GM13976 (cell line): ENCODE data around the gene PARD6B.

ENCODE experiments used
- DNase-seq: peaks from one replicate; pipeline ENCODE4 v3.0.0; 2012; ENCODE audit warnings: low spot score
- in situ Hi-C: fragments of 300-500 bp; cut with MboI; formaldehyde crosslinking; loops from one replicate; pipeline ENCODE4 v1.12.0; 2022; ENCODE audit warnings: low sequenced_read_pairs, mixed read lengths, inconsistent platforms; ENCODE audit not compliant: unreplicated experiment
- TF ChIP-seq, protein P1 (sequence below): IDR thresholded peaks from 2 replicates; pipeline ENCODE4 v1.5.1; 2012; ENCODE audit warnings: borderline replicate concordance, mild to moderate bottlenecking; ENCODE audit not compliant: insufficient read depth; ENCODE audit errors: extremely low read depth, missing control alignments, control extremely low read depth

The PARD6B gene

DNA sequence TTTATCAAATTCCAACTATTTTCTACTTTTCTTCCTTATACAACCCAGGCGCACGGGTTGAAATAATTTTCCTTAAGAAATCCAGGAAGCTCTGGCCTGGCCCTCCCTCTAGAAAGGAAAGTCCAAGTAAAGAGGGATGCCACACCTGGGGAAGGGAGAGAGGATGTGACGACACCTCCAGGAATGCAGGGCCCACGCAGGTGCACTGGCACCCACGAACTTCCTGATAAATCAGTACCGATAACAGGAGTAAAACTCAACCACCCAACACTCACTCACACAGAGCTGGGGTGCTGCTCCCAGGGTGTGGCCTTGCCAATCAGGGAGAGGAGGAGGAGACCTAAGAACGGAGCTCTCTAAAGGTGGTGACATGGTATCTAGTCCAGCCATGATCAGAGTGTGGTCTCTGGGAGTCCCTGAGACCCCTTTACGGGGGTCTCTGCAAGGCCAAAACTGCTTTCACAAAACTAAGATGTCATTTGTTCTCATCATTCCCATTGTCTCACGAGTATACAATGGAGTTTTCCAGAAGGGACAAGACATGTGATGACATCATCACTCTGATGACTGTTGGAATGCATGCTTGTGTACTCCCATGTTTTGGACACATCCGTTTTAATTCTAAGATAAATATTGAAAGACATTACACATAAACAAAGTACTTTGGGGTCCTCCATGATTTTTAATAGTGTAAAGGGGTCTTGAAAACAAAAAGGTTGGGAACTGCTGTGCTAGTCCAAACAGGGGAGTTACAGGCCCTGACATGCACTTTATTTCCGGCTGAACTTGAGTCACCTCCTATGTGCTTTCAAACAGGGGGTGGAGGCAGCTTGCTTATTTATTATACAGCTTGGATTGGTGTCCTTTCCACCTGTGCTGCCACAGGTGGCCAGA, 2.2 kb upstream of the PARD6B start:
- DNase-seq, result no peak
- in situ Hi-C loops, result no loop called here
- TF ChIP-seq, protein P1, sequence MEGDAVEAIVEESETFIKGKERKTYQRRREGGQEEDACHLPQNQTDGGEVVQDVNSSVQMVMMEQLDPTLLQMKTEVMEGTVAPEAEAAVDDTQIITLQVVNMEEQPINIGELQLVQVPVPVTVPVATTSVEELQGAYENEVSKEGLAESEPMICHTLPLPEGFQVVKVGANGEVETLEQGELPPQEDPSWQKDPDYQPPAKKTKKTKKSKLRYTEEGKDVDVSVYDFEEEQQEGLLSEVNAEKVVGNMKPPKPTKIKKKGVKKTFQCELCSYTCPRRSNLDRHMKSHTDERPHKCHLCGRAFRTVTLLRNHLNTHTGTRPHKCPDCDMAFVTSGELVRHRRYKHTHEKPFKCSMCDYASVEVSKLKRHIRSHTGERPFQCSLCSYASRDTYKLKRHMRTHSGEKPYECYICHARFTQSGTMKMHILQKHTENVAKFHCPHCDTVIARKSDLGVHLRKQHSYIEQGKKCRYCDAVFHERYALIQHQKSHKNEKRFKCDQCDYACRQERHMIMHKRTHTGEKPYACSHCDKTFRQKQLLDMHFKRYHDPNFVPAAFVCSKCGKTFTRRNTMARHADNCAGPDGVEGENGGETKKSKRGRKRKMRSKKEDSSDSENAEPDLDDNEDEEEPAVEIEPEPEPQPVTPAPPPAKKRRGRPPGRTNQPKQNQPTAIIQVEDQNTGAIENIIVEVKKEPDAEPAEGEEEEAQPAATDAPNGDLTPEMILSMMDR, result no peak

- in situ Hi-C loops, result no loop called here
- no peak for DNase-seq
- TF ChIP-seq, protein P1, result no peak
Measured at GRCh38 chr20:50729901-50730764, 1.2 kb upstream of the PARD6B start.

DNA sequence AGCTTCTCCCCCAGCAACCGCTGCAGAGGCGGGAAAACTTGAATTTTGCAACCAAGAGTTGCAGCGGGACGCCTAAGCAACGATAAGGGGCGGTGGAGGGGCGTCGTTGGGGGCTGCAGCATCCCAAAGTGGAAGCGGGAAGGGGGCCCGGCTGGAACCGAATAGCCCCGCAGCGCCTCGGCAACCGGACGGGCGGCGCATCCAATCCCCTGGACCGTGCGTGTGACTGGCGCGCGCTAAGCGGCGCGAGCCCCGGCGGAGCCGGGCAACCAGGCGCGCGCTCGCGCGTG, 670 bp upstream of the PARD6B start:
- no peak for DNase-seq
- TF ChIP-seq, protein P1, result no peak
- in situ Hi-C loops, result no loop called here

- TF ChIP-seq, protein P1, result no peak
- in situ Hi-C loops, result no loop called here
Measured at GRCh38 chr20:50731930-50732690, 730 bp downstream of the PARD6B start.

DNA sequence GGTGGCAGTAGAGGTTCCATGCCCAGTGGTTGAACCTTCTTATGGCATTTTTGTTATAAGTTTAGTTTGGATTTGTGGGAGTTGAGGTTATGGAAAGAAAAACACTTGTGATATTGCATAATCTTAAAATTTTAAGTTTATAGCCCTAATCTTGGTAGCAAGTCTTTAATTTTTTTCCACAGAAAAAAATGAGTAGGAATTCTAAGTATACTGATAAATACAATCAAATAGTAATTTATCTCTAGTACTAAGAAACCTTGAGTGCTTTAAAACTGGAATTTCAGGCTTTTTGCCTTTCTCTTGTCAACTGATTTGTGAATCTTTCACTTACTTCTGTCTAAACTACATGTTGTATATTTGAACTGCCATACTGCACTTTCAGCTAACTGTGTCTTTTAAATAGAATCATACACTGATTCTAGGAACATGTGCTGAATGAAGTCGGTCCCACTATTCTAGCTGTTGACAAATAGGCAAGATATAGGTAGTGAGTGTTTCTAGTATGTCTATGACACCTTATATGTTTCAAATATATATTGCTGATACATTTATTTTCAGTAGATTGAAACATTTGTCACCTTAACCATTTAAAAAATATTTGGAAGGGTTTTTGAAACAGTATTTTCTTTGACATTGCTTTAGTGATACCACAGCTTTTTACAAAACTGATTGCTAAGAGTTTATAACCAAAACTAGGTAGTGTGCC, 2.4 kb downstream of the PARD6B start:
- in situ Hi-C loops, result no loop called here

More at GRCh38 chr20:50731930-50732690, 730 bp downstream of the PARD6B start:
- no peak for DNase-seq

More for the DNA sequence above, 2.4 kb downstream of the PARD6B start:
- DNase-seq, result no peak
- TF ChIP-seq, protein P1, result no peak
